ENCODE measurements around the gene XRCC3. TPM values are rescaled to one million over a fixed set of nuclear protein-coding genes. Genes with fewer than 3 reads are reported as not detected.

Gene XRCC3
- total and polyA plus RNA-seq, 2 of the 8 experiments (the other 6 are each of a cell fraction or from before 2014, with no cell fraction given), result 36.9 to 41.8 TPM

GRCh38 chr14:103654619-103655018 lies 60.6 kb downstream of the XRCC3 start (continued):
- TF ChIP-seq CHD7 (IDR thresholded peaks at IDR 0.05; ENCODE audit: insufficient replicate concordance, low read length) (no peak), CTBP2 (IDR thresholded peaks at IDR 0.05; ENCODE audit: borderline replicate concordance, insufficient read depth, insufficient read length, low read length) (no peak), GABPA (IDR thresholded peaks at IDR 0.05; ENCODE audit: borderline replicate concordance, insufficient read depth, low read length) (no peak), BACH1 (IDR thresholded peaks at IDR 0.05; ENCODE audit: low read length) (no peak)

All from H1 (cell line).